ENCODE results near the gene SLC7A10.

SLC7A10 gene

DNA sequence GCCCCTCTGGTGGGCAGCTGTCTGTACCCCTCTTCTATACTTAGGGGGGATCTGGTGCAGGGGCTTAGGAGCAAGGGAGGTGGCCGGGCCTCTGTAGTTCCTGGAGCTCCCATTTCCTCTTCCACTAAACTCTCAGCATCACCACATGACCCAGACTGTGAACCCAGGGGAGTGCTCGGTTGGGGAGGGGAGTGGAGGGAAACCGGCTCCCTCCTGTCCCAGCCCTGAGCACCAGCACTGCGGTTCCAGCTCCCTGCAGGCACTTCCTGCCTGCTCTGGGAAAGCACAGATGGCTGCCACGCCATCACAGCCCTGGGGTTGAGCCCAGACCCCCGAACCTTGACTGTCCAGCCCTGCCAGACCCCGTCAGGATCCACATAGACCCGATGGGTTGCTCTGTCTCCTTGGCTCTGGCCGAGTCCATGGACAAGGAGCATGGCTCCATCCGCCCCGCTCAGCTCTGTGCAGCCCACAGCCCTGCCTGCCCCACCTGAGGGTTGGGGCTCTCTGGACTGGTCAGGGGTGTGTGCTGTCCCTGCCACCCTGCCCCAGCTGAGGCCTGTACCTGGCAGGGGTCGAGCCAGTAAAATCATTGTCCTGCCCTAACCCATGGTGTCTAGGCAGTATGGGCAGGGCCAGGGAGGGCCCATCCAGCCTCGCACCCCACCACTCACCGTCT, 36.0 kb upstream of the SLC7A10 start:
- TF ChIP-seq CTCF (IDR thresholded peaks at IDR 0.05; ENCODE audit: low read length, missing control alignments): no peak
- H3K4me3 ChIP-seq (replicated peaks; ENCODE audit: low read depth, low read length): no peak overlapping the region
- no peak for DNase-seq (ENCODE audit: low read depth)

GRCh38 chr19:33260628-33261418, 35.2 kb upstream of the SLC7A10 start:
- no peak overlapping the region for H3K4me3 ChIP-seq (replicated peaks; ENCODE audit: low read depth, low read length)
- TF ChIP-seq CTCF (IDR thresholded peaks at IDR 0.05; ENCODE audit: low read length, missing control alignments): no peak
- DNase-seq (ENCODE audit: low read depth): no peak

DNA sequence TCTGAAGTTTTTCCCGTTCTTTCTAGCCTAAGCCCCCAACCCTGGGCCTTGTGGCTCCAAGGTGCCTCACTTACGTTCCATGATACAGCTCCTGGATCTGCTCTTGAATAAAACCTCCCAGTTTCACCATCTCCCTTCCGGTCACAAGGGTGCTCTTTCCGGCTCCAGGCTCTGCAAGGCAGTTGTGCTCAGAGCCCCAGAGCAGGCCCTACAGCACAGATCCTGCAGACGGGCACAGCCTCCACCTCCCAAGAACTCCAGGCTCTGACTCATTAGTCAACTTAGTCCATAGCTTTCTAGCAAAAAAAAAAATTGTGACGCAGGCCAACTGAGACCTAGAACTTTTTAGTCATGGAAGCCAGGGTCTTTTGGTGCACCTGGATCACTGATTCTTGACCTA, 33.9 kb upstream of the SLC7A10 start:
- no peak for TF ChIP-seq CTCF (IDR thresholded peaks at IDR 0.05; ENCODE audit: low read length, missing control alignments)
- no peak overlapping the region for H3K4me3 ChIP-seq (replicated peaks; ENCODE audit: low read depth, low read length)
- no peak for DNase-seq (ENCODE audit: low read depth)

- H3K4me3 ChIP-seq (replicated peaks; ENCODE audit: low read depth, low read length): no peak overlapping the region
- no peak for TF ChIP-seq CTCF (IDR thresholded peaks at IDR 0.05; ENCODE audit: low read length, missing control alignments)
- no peak for DNase-seq (ENCODE audit: low read depth)
Observed at GRCh38 chr19:33257828-33258227, 32.2 kb upstream of the SLC7A10 start.

DNA sequence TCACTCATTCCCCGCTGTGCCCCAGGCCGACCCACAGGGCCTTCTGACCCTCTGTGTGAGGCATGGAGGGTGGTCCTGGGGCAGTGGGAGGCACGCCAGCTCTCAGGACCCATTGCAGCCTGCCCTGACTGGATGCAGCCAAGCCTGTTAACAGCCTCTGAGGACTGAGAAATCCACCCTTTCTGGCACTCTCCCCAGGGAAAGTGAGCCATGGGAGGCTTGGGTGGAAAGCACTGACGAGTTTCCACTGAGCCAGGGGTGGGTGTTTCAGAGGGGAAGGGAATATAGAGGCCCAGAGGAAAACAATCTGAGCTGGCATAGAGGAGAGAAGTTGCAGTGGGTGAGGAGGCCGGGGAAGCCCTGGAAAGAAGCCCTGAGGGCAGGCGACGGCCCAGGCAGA, 30.6 kb upstream of the SLC7A10 start:
- TF ChIP-seq CTCF (IDR thresholded peaks at IDR 0.05; ENCODE audit: low read length, missing control alignments): no peak
- H3K4me3 ChIP-seq (replicated peaks; ENCODE audit: low read depth, low read length): no peak overlapping the region
- no peak for DNase-seq (ENCODE audit: low read depth)

DNA sequence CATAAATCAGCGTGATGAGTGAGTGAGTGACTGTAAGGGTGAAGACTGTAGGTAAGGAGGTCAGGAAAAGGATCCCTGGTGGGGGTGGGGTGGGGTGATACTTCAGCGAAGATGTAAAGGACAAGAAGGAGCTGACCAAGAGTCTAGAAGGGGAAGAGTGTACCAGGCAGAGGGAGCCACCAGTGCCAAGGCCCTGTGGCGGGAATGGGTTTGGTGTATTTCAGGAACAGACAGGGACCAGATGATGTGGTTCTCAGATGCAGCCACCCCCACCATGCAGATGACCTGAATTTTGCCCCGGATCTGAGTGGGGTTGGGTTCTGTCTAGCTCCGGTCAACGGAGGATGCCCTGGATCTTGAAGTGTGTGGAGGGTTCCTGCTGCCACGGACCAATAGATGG, 30.1 kb upstream of the SLC7A10 start:
- no peak overlapping the region for H3K4me3 ChIP-seq (replicated peaks; ENCODE audit: low read depth, low read length)
- no peak for DNase-seq (ENCODE audit: low read depth)
- TF ChIP-seq CTCF (IDR thresholded peaks at IDR 0.05; ENCODE audit: low read length, missing control alignments): no peak
